Activated T-helper 17 cell treated with anti-CD3 and anti-CD28 coated beads, Interleukin-2, amount 50 U/mL, for 72 hours (primary cell): Measurements from ENCODE around the gene MYH15. TPM values are rescaled to one million over a fixed set of nuclear protein-coding genes. Genes with fewer than 3 reads are reported as not detected.

Source experiments
- ATAC-seq: fragments of 150-1000 bp; cut with Tn5 transposase; replicated peaks from 2 replicates; pipeline ENCODE4 v1.10.0; 2021; ENCODE audit warnings: mild to moderate bottlenecking, moderate library complexity
- H3K27ac Mint-ChIP-seq: one replicate; pipeline ENCODE4 v1.8.0; 2022; ENCODE audit warnings: mixed read lengths
- H3K27me3 Mint-ChIP-seq: one replicate; pipeline ENCODE4 v1.8.0; 2022; ENCODE audit warnings: mixed read lengths
- H3K36me3 Mint-ChIP-seq: one replicate; pipeline ENCODE4 v1.8.0; 2022; ENCODE audit warnings: low read depth, mild to moderate bottlenecking, mixed read lengths
- H3K4me1 Mint-ChIP-seq: one replicate; pipeline ENCODE4 v1.8.0; 2022; ENCODE audit warnings: mixed read lengths
- H3K4me3 Mint-ChIP-seq: one replicate; pipeline ENCODE4 v1.8.0; 2022; ENCODE audit warnings: mild to moderate bottlenecking, mixed read lengths
- H3K9me3 Mint-ChIP-seq: one replicate; pipeline ENCODE4 v1.8.0; 2022; ENCODE audit warnings: mixed read lengths
- total RNA-seq, 2 donors: library from RNA; stranded (reverse); gene quantifications; one replicate each; pipeline ENCODE4 v1.2.3, GENCODE V29; 2022

MYH15 gene
- total RNA-seq, 2 donors from 2014 or later: 0.26 to 0.42 TPM

DNA sequence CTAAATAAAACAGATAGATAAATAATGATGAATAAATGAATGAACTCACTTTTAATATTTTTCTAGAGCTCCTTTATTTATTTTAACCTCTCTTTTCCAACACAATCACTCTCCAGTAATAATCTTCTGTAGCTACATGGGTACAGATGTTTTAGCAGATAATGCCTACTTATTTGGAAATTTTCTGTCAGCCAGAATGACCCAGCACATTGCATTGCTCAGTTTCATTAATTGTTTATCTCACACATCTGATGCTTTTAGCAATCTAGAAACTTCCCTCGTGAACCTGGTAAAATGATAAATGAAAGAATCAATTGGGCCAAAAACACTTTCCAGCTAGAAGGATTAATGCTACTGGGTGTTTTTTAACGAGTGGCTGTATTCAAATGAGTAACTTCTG is 14.9 kb upstream of the MYH15 start:
- Mint-ChIP-seq H3K27ac (no peak overlapping the region), H3K27me3 (peaks cover 11% of the 10 kb centered on the region), H3K36me3 (no peaks in the 10 kb centered on the region), H3K4me1 (no peaks in the 10 kb centered on the region), H3K9me3 (no peaks in the 10 kb centered on the region), H3K4me3 (no peak overlapping the region)
- ATAC-seq: no peak

DNA sequence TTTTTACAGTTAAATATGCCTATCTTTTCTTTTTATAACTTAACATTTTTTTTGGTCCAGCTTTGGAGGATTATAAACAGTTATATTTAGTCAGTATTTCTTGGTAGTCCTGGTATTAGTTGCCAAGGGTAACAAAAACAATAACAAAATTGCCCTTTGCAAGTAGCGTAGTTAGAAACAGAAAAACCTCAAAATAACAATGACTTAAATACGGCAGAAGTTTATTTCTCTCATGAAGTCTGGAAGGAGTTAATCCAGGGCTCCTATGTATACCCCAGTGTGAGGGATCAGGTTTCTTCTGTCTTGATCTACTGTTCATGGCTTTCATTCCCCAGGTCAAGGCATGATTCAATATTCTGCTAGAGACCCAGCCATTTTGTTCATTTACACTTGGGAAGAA is 14.1 kb upstream of the MYH15 start:
- Mint-ChIP-seq H3K36me3 (no peaks in the 10 kb centered on the region), H3K27ac (no peak overlapping the region), H3K9me3 (no peaks in the 10 kb centered on the region), H3K4me1 (no peaks in the 10 kb centered on the region), H3K4me3 (no peak overlapping the region), H3K27me3 (peaks cover 8% of the 10 kb centered on the region)
- no peak for ATAC-seq

DNA sequence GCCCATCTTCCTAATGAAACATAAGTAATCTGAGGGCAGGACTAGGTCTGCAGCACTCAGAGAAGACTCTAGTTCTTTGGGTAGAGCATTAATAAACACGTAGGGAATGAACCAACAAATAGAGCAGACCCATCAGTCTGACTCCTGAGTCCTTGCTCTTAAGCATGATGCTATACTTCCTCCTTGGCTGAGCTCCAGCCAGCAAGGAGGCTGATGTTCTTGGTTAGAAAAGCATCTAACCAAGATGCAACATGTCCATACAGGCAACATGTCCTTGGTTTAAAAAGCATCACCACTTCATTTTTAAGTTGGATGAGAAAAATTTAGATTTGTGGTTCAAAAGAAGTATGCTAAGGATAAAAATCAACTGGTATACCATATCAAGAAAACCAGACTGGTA is 8.5 kb upstream of the MYH15 start:
- no peak overlapping the region for H3K4me3 Mint-ChIP-seq
- H3K27me3 Mint-ChIP-seq: peaks cover 7% of the 10 kb centered on the region
- no peaks in the 10 kb centered on the region for H3K9me3 Mint-ChIP-seq
- no peak overlapping the region for H3K27ac Mint-ChIP-seq
- ATAC-seq: no peak
- no peaks in the 10 kb centered on the region for H3K36me3 Mint-ChIP-seq
- H3K4me1 Mint-ChIP-seq: no peaks in the 10 kb centered on the region

DNA sequence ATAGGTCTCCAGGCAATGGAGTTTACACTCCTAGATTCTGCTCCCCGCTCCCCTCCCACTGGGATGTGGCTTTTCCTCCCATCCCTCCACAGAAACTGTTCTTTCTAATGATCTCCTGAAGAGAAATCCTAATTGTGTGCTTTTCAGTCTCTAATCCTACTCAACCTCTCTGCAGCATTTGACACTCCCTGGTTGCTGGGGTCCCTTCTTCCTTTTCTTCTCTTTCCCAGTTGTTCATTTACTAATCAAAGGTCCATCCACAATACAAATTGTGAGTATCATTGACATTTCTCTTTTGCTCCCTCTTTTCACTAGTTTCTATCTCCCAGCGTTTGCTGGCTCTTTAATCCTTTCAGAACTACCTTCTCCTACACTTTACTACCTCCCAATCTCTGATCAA is 6.5 kb upstream of the MYH15 start:
- no peaks in the 10 kb centered on the region for H3K36me3 Mint-ChIP-seq
- H3K9me3 Mint-ChIP-seq: no peaks in the 10 kb centered on the region
- H3K27ac Mint-ChIP-seq: no peak overlapping the region
- peaks cover 7% of the 10 kb centered on the region for H3K27me3 Mint-ChIP-seq
- no peak overlapping the region for H3K4me3 Mint-ChIP-seq
- no peaks in the 10 kb centered on the region for H3K4me1 Mint-ChIP-seq
- ATAC-seq: no peak

DNA sequence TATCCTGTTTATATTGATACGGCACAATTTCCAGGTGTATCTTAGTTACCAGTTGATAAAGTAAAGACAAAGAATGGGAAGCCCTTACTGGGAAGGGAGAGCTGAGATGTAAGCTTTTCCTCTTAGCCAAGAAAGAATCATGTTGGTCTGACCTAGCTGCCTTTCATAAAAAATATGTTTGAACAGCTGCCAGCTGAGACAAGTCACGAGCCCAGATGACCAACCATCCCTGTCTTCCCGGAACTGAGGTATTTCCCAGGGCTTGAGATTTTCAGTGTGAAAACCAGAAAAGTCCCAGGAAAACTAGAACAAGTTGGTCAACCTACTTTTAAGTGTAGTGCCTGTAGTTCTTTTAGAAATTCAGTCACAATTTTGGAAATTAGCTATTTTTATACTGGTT is 3.6 kb upstream of the MYH15 start:
- H3K36me3 Mint-ChIP-seq: no peaks in the 10 kb centered on the region

DNA sequence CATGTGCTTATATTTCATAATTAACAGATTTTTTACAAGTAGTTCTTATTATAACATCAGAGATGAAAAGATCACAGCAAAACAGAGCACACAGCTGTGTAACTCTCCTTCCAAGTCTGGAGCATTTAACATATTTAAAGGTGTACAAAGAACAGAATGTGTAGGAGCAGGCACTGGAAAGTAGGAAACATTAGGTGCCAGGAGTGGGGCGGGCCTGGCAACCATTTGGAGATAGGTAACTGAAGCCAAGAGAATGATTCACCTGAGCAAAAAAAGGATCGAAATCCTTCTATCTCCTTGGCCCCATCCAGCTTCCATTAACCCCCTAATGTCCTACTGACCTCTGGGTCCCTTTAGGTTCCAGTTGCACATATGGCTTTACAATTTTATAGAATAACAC is 2.3 kb upstream of the MYH15 start:
- Mint-ChIP-seq H3K36me3 (no peaks in the 10 kb centered on the region), H3K27ac (no peak overlapping the region), H3K9me3 (no peaks in the 10 kb centered on the region), H3K4me3 (no peak overlapping the region), H3K4me1 (no peaks in the 10 kb centered on the region), H3K27me3 (peaks cover 4% of the 10 kb centered on the region)
- no peak for ATAC-seq

More for the DNA sequence above, 3.6 kb upstream of the MYH15 start:
- Mint-ChIP-seq H3K27me3 (peaks cover 7% of the 10 kb centered on the region), H3K4me1 (no peaks in the 10 kb centered on the region), H3K27ac (no peak overlapping the region), H3K9me3 (no peaks in the 10 kb centered on the region), H3K4me3 (no peak overlapping the region)
- no peak for ATAC-seq

DNA sequence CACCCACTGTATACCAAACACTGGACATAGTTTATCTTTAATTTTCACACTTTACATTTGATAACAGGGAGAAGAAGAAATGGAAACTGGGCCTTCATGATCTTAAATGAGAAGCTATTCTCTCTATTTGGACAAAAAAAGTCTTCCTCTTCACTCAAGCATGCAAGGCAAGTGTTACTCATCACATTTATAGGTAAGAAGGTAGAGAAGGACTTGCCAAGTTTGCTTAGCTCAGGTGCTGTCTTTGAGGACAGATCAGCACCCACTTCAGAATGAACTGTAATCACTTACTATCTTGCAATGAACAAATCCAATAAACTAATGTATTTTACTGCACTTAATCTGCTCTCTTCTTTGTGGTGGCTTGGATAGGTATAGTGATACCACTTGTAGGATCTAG is 1.1 kb upstream of the MYH15 start:
- Mint-ChIP-seq H3K4me1 (no peaks in the 10 kb centered on the region), H3K27ac (no peak overlapping the region), H3K4me3 (no peak overlapping the region), H3K9me3 (no peaks in the 10 kb centered on the region), H3K36me3 (no peaks in the 10 kb centered on the region), H3K27me3 (no peaks in the 10 kb centered on the region)
- ATAC-seq: no peak

DNA sequence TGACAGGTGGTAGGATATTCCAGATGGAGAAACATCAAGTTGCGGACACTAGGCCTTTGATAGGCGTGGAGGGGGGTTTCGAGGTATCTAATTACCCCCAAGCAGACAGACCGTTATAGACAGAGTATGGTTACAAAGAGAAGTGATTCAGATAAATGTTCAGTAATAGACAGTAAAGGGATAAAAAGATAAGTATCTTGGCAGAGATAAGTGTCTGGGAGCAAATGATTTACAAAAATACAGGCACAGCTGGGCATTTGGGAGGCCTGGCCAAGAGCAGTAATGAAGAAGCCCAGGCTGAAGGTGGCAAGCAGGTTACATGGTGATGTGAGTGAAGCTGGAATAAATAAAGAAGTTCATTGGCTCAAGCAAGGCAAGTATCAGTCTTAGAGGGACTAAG is 659 bp upstream of the MYH15 start:
- H3K36me3 Mint-ChIP-seq: no peaks in the 10 kb centered on the region
- H3K4me3 Mint-ChIP-seq: no peak overlapping the region
- no peak for ATAC-seq
- no peaks in the 10 kb centered on the region for H3K4me1 Mint-ChIP-seq
- H3K27me3 Mint-ChIP-seq: no peaks in the 10 kb centered on the region
- no peaks in the 10 kb centered on the region for H3K9me3 Mint-ChIP-seq
- H3K27ac Mint-ChIP-seq: no peak overlapping the region

DNA sequence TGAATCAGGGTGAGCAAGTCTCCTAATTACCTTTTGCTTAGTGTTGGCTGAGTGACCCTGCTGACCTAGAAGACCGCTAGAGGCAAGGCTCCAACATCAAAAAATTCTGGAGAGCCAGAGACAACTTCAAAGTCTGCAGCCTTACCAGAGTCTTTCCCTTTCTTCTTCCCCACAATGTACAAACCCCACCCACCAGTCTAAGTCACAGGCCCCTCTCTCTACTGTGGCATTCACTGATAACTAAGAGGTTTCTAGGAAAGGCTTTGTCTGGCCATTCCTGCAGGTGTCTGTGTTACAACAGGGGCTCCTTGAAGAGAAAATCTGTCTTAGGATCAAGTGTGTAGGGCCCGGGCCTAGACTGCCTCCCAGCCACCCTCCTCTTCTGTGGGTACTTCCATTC is 525 bp downstream of the MYH15 start:
- no peak for ATAC-seq
- Mint-ChIP-seq H3K4me1 (no peaks in the 10 kb centered on the region), H3K4me3 (no peak overlapping the region), H3K9me3 (no peaks in the 10 kb centered on the region), H3K27ac (no peak overlapping the region), H3K27me3 (no peaks in the 10 kb centered on the region), H3K36me3 (no peaks in the 10 kb centered on the region)

DNA sequence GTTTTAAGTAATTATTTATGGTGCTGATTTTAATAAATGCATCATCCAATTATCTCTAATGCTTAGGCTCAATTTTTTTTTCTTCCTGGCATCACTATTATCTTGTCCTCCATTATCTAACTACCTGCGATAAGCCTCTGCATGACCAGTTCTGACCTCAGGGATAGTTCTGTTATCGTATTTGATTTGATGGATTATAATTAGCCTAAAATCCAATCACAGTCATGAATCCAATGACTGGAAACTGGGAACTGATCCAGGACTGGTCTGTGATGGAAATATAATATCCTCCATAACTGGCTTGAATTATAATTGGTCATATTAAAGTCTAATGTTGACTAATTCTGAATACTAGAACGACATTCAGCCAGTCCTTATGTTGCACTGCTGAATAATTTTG is 1.1 kb downstream of the MYH15 start:
- Mint-ChIP-seq H3K27ac (no peak overlapping the region), H3K36me3 (no peaks in the 10 kb centered on the region)

DNA sequence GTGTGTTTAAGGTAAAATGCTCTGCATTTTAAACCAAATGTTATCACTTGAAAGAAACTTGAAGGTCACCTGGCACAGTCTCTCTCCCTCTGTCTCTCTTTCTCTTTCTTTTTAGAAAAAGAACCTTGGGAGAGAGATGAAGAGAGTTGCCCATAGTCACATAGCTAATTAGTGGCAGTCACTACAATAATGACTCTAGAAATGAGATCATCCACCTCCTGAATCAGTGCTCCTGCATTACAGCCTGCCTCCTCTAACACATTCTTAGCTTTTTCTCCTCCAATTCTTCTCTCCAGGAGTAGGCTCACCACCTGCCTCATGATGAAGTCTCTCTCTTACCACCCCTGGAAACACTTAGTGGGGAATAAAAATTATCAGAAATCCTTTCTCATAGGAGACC is 2.5 kb downstream of the MYH15 start:
- no peak for ATAC-seq
- H3K4me1 Mint-ChIP-seq: no peaks in the 10 kb centered on the region
- no peaks in the 10 kb centered on the region for H3K27me3 Mint-ChIP-seq

More for the DNA sequence above, 1.1 kb downstream of the MYH15 start:
- Mint-ChIP-seq H3K27me3 (no peaks in the 10 kb centered on the region), H3K9me3 (no peaks in the 10 kb centered on the region), H3K4me3 (no peak overlapping the region), H3K4me1 (no peaks in the 10 kb centered on the region)
- no peak for ATAC-seq

DNA sequence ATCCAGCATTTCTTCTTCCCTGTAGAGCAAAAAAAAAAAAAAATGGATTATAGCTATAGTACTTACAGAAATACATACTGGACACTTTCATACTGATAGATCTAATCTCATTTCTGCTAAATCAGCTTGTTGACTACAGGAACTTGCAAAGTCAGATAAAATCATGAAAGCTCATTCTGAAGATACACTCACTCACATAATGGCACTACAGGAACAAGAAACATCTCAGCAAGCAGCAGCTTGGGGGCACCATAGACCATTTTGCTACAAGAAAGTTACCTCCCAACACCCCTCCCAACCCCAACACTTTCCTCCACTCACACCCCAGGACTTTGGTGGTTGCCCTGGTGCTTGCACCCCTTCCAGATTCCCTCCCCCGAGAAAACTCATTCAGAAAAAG is 4.6 kb downstream of the MYH15 start:
- Mint-ChIP-seq H3K9me3 (no peaks in the 10 kb centered on the region), H3K27me3 (no peaks in the 10 kb centered on the region), H3K4me3 (no peak overlapping the region), H3K36me3 (no peaks in the 10 kb centered on the region), H3K27ac (no peak overlapping the region), H3K4me1 (no peaks in the 10 kb centered on the region)
- ATAC-seq: no peak

More for the DNA sequence above, 2.5 kb downstream of the MYH15 start:
- Mint-ChIP-seq H3K4me3 (no peak overlapping the region), H3K9me3 (no peaks in the 10 kb centered on the region), H3K36me3 (no peaks in the 10 kb centered on the region), H3K27ac (no peak overlapping the region)

DNA sequence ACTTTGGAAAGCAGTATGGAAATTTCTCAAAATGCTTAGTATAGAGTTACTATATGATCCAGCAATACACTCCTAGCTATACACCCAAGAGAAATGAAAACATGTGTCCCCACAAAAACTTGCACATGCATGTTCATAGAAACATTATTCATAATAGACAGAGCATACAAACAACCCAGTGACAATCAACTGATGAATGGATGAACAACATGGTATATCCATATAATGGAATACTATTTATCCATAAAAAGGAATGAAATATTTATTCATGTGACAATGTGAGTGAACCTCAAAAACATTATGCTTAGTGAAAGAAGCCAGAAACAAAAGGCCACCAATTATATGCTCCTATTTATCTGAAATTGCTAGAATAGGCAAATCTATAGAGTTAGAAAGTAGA is 6.7 kb downstream of the MYH15 start:
- Mint-ChIP-seq H3K27ac (no peak overlapping the region), H3K9me3 (no peaks in the 10 kb centered on the region), H3K27me3 (no peaks in the 10 kb centered on the region), H3K4me1 (no peaks in the 10 kb centered on the region), H3K36me3 (no peaks in the 10 kb centered on the region), H3K4me3 (no peak overlapping the region)
- ATAC-seq: no peak

DNA sequence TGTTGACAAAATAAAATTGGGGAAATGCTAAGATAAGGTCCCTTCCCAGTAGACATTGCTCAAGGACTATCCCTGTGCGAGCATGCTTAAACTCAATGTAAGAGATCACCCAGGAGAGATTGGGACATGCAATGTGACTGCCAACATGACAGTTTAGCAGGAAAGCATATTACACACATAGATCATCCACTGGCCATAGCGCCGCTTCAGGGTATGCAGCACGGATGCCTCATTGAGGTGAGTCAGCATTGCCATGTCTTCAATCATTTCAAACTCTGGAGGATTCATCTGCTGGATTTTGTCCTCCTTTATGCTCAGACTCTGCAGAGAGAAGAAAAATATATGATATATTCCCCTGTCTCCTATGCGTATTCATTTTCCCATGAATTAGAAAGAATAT is 8.9 kb downstream of the MYH15 start:
- ATAC-seq: no peak
- Mint-ChIP-seq H3K4me3 (no peak overlapping the region), H3K4me1 (no peaks in the 10 kb centered on the region), H3K36me3 (no peaks in the 10 kb centered on the region), H3K27ac (no peak overlapping the region), H3K27me3 (no peaks in the 10 kb centered on the region), H3K9me3 (no peaks in the 10 kb centered on the region)

DNA sequence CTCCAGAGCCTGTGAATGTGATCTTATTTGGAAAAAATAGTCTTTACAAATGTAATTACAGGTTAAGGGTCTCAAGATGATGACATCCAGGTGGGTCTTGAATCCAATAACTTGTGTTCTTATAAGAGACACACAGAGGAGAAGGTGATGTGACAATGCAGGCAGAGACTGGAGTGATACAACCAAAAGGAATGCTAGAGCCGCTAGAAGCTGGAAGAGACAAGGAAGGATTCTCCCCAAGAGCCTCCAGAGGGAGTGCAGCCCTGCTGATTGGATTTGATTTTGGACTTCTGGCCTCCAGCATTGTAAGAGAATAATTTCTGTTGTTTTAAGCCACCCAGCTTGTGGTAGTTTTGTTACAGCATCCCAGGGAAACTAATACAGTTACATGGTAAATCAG is 9.7 kb downstream of the MYH15 start:
- H3K9me3 Mint-ChIP-seq: no peaks in the 10 kb centered on the region
- no peaks in the 10 kb centered on the region for H3K4me1 Mint-ChIP-seq
- no peak overlapping the region for H3K4me3 Mint-ChIP-seq
- no peak for ATAC-seq
- H3K36me3 Mint-ChIP-seq: no peaks in the 10 kb centered on the region
- no peaks in the 10 kb centered on the region for H3K27me3 Mint-ChIP-seq
- no peak overlapping the region for H3K27ac Mint-ChIP-seq

DNA sequence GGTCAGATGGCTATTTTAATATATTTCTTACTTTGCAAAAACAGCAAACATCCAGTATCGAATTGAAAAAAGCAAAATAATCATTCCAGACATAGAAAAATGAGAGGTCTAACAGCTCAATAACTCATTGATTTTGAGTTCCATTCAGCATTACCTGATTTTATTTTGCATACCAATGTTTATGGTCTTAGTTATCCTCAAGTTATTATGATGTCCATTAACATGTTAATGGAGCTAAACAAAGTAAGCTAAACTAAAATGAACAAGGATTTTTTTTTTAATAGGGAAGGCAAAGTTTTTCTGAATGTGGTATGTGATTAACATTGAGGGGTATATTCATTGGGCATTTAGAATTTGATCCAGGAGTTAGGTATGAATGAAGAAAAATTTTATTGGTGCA is 13.1 kb downstream of the MYH15 start:
- ATAC-seq: no peak
- no peaks in the 10 kb centered on the region for H3K36me3 Mint-ChIP-seq
- H3K4me1 Mint-ChIP-seq: no peaks in the 10 kb centered on the region
- H3K27me3 Mint-ChIP-seq: no peaks in the 10 kb centered on the region
- no peaks in the 10 kb centered on the region for H3K9me3 Mint-ChIP-seq
- no peak overlapping the region for H3K4me3 Mint-ChIP-seq
- no peak overlapping the region for H3K27ac Mint-ChIP-seq
